ENCODE measurements around the gene CDH4.

GRCh38 chr20:61746781-61747180, 494.7 kb downstream of the CDH4 start:
- TF ChIP-seq, protein P1, sequence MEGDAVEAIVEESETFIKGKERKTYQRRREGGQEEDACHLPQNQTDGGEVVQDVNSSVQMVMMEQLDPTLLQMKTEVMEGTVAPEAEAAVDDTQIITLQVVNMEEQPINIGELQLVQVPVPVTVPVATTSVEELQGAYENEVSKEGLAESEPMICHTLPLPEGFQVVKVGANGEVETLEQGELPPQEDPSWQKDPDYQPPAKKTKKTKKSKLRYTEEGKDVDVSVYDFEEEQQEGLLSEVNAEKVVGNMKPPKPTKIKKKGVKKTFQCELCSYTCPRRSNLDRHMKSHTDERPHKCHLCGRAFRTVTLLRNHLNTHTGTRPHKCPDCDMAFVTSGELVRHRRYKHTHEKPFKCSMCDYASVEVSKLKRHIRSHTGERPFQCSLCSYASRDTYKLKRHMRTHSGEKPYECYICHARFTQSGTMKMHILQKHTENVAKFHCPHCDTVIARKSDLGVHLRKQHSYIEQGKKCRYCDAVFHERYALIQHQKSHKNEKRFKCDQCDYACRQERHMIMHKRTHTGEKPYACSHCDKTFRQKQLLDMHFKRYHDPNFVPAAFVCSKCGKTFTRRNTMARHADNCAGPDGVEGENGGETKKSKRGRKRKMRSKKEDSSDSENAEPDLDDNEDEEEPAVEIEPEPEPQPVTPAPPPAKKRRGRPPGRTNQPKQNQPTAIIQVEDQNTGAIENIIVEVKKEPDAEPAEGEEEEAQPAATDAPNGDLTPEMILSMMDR (IDR thresholded peaks at IDR 0.05) = no peak
- TF ChIP-seq POLR2A (IDR thresholded peaks at IDR 0.05) = no peak
